Liver (tissue), 9 donors: Measurements from ENCODE around the gene TGFB1I1. TPM values are rescaled to one million over a fixed set of nuclear protein-coding genes. Genes with fewer than 3 reads are reported as not detected.

Source experiments
- DNase-seq: peaks from one replicate; pipeline ENCODE4 v3.0.0-alpha.2; 2017; ENCODE audit warnings: low spot score
- H3K27ac ChIP-seq, 2 donors: one replicate each; pipeline ENCODE4 v1.7.0; 2013; ENCODE audit warnings: inconsistent platforms in 2 of 2, low read length in 2 of 2, control low read depth in 1 of 2, low read depth in 1 of 2, mild to moderate bottlenecking in 1 of 2
- H3K27me3 ChIP-seq, 4 donors: one replicate each; pipeline versions ENCODE4 v1.6.1 to v1.7.0; 2013; ENCODE audit warnings: low read length in 3 of 4, inconsistent platforms in 1 of 4, mild to moderate bottlenecking in 1 of 4, moderate library complexity in 1 of 4; ENCODE audit not compliant: control insufficient read depth in 4 of 4, insufficient read depth in 4 of 4
- H3K36me3 ChIP-seq, 4 donors: one replicate each; pipeline versions ENCODE4 v1.6.1 to v1.7.0; 2013; ENCODE audit warnings: low read length in 3 of 4, mild to moderate bottlenecking in 3 of 4, low read depth in 1 of 4, moderate library complexity in 1 of 4; ENCODE audit not compliant: control insufficient read depth in 4 of 4, insufficient read depth in 3 of 4
- H3K4me1 ChIP-seq, 4 donors: one replicate each; pipeline versions ENCODE4 v1.6.1 to v1.7.0; 2013; ENCODE audit warnings: low read length in 3 of 4, mild to moderate bottlenecking in 3 of 4, moderate library complexity in 1 of 4; ENCODE audit not compliant: control insufficient read depth in 4 of 4, insufficient read depth in 4 of 4
- H3K4me3 ChIP-seq, 3 donors: one replicate each; pipeline versions ENCODE4 v1.6.1 to v1.7.0; 2013; ENCODE audit warnings: low read length in 3 of 3, control low read depth in 1 of 3, low read depth in 1 of 3, mild to moderate bottlenecking in 1 of 3
- H3K9ac ChIP-seq, 2 donors: one replicate each; pipeline ENCODE4 v1.7.0; 2013; ENCODE audit warnings: low read length in 2 of 2, mild to moderate bottlenecking in 2 of 2, moderate library complexity in 2 of 2, control low read depth in 1 of 2, low read depth in 1 of 2
- H3K9me3 ChIP-seq, 4 donors: one replicate each; pipeline versions ENCODE4 v1.6.1 to v1.7.0; 2013; ENCODE audit warnings: low read length in 3 of 4; ENCODE audit not compliant: control insufficient read depth in 4 of 4
- CTCF ChIP-seq: fragments of 150-350 bp; IDR thresholded peaks from 2 replicates; pipeline ENCODE4 v1.5.1; 2017; ENCODE audit warnings: improper control_type of control experiment, low read depth, low read length; ENCODE audit not compliant: missing input control
- EGR1 ChIP-seq, 2 donors: IDR thresholded peaks; 2 replicates each; pipeline ENCODE4 v1.6.1; 2016 to 2018; ENCODE audit warnings: antibody characterized with exemption in 2 of 2, low read depth in 2 of 2
- FOXA1 ChIP-seq: IDR thresholded peaks from 2 replicates; pipeline ENCODE4 v1.6.1; 2016; ENCODE audit warnings: antibody characterized with exemption
- FOXA2 ChIP-seq: IDR thresholded peaks from 2 replicates; pipeline ENCODE4 v1.6.1; 2016; ENCODE audit warnings: antibody characterized with exemption
- GABPA ChIP-seq, 2 donors: IDR thresholded peaks in 1 of 2; conservative IDR thresholded peaks in 1 of 2; 2 replicates each; pipeline ENCODE4 v1.6.1; 2016; ENCODE audit warnings: antibody characterized with exemption in 2 of 2, mild to moderate bottlenecking in 1 of 2, moderate library complexity in 1 of 2
- HNF4A ChIP-seq, 2 donors: conservative IDR thresholded peaks; 2 replicates each; pipeline ENCODE4 v1.6.1; 2016; ENCODE audit warnings: antibody characterized with exemption in 2 of 2, mild to moderate bottlenecking in 2 of 2
- HNF4G ChIP-seq: IDR thresholded peaks from 2 replicates; pipeline ENCODE4 v1.6.1; 2016; ENCODE audit warnings: antibody characterized with exemption
- JUND ChIP-seq, 2 donors: IDR thresholded peaks; 2 replicates each; pipeline ENCODE4 v1.6.1; 2016; ENCODE audit warnings: antibody characterized with exemption in 2 of 2
- MAX ChIP-seq: IDR thresholded peaks from 2 replicates; pipeline ENCODE4 v1.6.1; 2016; ENCODE audit warnings: antibody characterized with exemption
- NR2F2 ChIP-seq: IDR thresholded peaks from 2 replicates; pipeline ENCODE4 v1.6.1; 2016; ENCODE audit warnings: antibody characterized with exemption
- RAD21 ChIP-seq, 2 donors: IDR thresholded peaks; 2 replicates each; pipeline ENCODE4 v1.6.1; 2016; ENCODE audit warnings: antibody characterized with exemption in 2 of 2, mild to moderate bottlenecking in 2 of 2
- REST ChIP-seq: IDR thresholded peaks from 2 replicates; pipeline ENCODE4 v1.6.1; 2016; ENCODE audit warnings: antibody characterized with exemption, mild to moderate bottlenecking
- RXRA ChIP-seq, 2 donors: IDR thresholded peaks; 2 replicates each; pipeline ENCODE4 v1.6.1; 2017 to 2018; ENCODE audit warnings: antibody characterized with exemption in 2 of 2, mild to moderate bottlenecking in 1 of 2
- SP1 ChIP-seq: IDR thresholded peaks from 2 replicates; pipeline ENCODE4 v1.6.1; 2018; ENCODE audit warnings: antibody characterized with exemption, mild to moderate bottlenecking
- TAF1 ChIP-seq: conservative IDR thresholded peaks from 2 replicates; pipeline ENCODE4 v1.6.1; 2016; ENCODE audit warnings: antibody characterized with exemption, mild to moderate bottlenecking
- YY1 ChIP-seq: IDR thresholded peaks from 2 replicates; pipeline ENCODE4 v1.6.1; 2016; ENCODE audit warnings: antibody characterized with exemption, mild to moderate bottlenecking
- ZBTB33 ChIP-seq: IDR thresholded peaks from 2 replicates; pipeline ENCODE4 v1.6.1; 2016; ENCODE audit warnings: antibody characterized with exemption
- WGBS: extraction: QIAGEN DNeasy Blood & Tissue Kit; methylation state at CpG from one replicate; pipeline ENCODE4 v1.1.7; 2013; 5-methylcytosine and 5-hydroxymethylcytosine counted together
- polyA plus RNA-seq, 2 donors: library from polyadenylated mRNA; stranded (reverse) in 1 of 2; unstranded in 1 of 2; fragments of 200-250 nt in 1 of 2; fragments of >200 nt in 1 of 2; fragmentation: Nextera tagmentation in 1 of 2; extraction: Ambion mirVana in 1 of 2; gene quantifications; one replicate each; pipeline versions ENCODE4 v1.2.1 to v1.2.3, GENCODE V29; 2013 to 2015
- total RNA-seq, 2 donors: library from RNA; depleted of rRNA; stranded (reverse); fragments of >200 nt; gene quantifications; one replicate each; pipeline ENCODE4 v1.2.3, GENCODE V29; 2014
- TF ChIP-seq, protein P1 (sequence below): IDR thresholded peaks from 2 replicates; pipeline ENCODE4 v1.6.1; 2016; ENCODE audit warnings: antibody characterized with exemption
- donor health status: healthy.
- donor health status: healthy.
- donor health status: healthy.
- donor health status: healthy.
- donor health status: healthy.

Gene TGFB1I1
- total and polyA plus RNA-seq, 4 donors = 4.2 to 8.3 (median 5.8) TPM

DNA sequence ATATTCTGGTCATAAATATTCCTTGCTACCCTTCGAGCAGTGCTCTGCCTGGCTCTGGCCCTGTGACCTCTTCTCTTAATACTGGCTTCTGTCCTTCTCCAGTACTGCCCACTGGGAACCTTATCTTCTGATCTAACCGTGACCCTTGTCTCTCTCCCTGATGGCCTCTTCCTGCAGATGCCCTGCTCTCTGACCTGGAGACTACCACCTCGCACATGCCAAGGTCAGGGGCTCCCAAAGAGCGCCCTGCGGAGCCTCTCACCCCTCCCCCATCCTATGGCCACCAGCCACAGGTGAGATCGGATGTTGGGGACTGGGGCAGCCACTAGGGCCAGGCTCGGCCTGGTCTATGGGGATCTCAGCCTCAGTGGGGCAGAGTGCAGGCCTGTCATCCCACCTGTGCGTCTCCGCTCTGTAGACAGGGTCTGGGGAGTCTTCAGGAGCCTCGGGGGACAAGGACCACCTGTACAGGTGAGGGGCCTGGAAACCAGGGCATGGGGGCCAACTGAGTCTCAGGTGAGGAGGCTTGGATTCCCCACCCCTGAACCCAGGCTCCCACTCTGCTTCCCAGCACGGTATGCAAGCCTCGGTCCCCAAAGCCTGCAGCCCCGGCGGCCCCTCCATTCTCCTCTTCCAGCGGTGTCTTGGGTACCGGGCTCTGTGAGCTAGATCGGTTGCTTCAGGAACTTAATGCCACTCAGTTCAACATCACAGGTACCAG is 1.5 kb downstream of the TGFB1I1 start:
- Histone ChIP-seq H3K27ac (no peak overlapping the region), H3K4me1 (peaks cover 8 to 36% (median 24%) of the 10 kb centered on the region in 4 donors), H3K36me3 (no peaks in the 10 kb centered on the region), H3K9me3 (no peaks in the 10 kb centered on the region), H3K27me3 (no peaks in the 10 kb centered on the region), H3K4me3 (no peak overlapping the region), H3K9ac (no peak overlapping the region)
- TF ChIP-seq, protein P1, sequence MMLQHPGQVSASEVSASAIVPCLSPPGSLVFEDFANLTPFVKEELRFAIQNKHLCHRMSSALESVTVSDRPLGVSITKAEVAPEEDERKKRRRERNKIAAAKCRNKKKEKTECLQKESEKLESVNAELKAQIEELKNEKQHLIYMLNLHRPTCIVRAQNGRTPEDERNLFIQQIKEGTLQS = no peak
- TF ChIP-seq ZBTB33 (no peak), TAF1 (no peak), FOXA1 (no peak), EGR1 (IDR thresholded peaks at IDR 0.05; ENCODE audit: low read depth in 2 of 2) (no peak), HNF4G (no peak), RXRA (IDR thresholded peaks at IDR 0.05) (no peak), REST (no peak), MAX (no peak), JUND (IDR thresholded peaks at IDR 0.05) (no peak), CTCF (no peak), FOXA2 (no peak), HNF4A (conservative IDR thresholded peaks at IDR 0.05) (no peak), RAD21 (IDR thresholded peaks at IDR 0.05) (no peak), SP1 (no peak), NR2F2 (no peak), GABPA (IDR thresholded peaks at IDR 0.05 in 1 of 2, conservative IDR thresholded peaks at IDR 0.05 in 1 of 2) (no peak), YY1 (no peak)
- WGBS = 81% methylated on average over 17 of the region's 17 CpGs
- no peak for DNase-seq
